ENCODE results near the gene CD38. TPM values are rescaled to one million over a fixed set of nuclear protein-coding genes. Genes with fewer than 3 reads are reported as not detected.

The CD38 gene
- total RNA-seq, 2 experiments from 2014 or later = 40.3 to 42.1 TPM

DNA sequence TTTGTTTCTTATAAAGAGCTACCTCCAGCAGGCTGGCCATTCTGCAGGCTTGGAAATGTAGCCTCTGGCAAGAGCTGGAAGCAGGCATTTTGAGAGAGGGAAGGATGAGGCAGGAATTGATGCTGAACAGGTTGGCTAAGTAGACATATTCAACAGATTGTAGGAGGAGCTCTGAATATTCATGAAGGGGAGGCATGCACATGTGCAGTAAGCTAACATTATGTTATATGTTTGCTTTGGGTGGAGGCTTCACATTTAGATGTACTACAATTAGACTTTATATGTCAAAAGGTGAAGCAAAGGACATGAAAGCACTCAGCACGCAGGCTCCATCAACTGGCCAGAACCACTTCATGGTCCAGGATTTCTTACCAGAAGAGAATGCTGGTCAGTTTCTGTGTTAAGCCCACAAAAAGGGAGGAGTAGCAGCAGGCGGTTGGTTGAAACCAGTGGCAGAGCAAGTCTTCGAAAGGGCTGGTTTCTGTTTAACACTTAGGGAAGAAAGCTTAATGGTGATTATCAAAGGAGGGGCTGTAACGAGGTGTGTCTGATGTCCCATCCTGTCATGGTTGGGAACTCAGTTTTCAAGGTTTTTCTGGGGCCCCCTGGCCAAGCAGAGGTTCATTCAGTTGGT, 105.6 kb downstream of the CD38 start:
- H3K4me3 Mint-ChIP-seq = no peak overlapping the region
- no peak overlapping the region for H3K27ac Mint-ChIP-seq
- H3K27me3 Mint-ChIP-seq = no peaks in the 10 kb centered on the region
- H3K4me1 Mint-ChIP-seq = no peaks in the 10 kb centered on the region
- DNase-seq = no peak
- H3K36me3 Mint-ChIP-seq = no peaks in the 10 kb centered on the region
- no peaks in the 10 kb centered on the region for H3K9me3 Mint-ChIP-seq

DNA sequence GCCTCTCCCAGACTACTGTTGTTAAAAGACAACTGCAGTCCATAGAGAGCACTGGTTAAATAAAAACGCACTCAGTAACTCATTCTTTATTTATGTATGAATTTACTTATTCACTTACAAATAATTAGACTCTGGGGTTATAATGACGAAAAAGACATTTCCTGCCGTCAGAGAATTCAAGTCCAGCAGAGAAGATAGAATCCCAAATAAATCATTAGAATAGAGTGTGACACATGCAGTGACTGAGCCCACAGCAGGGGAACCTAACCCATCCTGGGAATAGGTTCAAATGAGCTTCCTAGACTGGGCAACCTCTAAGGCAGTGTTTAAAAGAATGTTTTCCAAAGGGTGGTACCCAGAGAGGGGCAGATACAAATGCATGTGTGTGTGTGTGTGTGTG, 106.5 kb downstream of the CD38 start:
- Mint-ChIP-seq H3K27me3 (no peaks in the 10 kb centered on the region), H3K4me1 (no peaks in the 10 kb centered on the region), H3K4me3 (no peak overlapping the region), H3K27ac (no peak overlapping the region), H3K36me3 (no peaks in the 10 kb centered on the region), H3K9me3 (no peaks in the 10 kb centered on the region)
- DNase-seq = no peak

DNA sequence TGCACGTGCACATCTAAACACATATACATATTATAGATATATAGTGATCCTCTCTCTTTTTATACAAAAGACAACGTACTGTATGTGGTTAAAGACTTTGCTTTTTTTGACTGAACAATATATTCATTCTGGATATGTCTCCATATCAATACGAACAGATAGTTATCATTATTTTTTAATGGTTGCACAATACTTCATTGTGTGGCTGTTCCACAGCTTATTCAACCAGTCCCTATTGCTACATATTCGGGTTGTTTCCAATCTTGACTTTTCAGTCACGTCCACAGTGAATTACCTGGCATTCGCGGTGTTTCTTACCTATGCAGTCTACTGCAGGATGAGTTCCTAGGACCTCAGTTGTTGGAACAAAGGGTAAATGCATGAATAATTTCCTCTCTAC, 107.3 kb downstream of the CD38 start:
- Mint-ChIP-seq H3K4me1 (no peaks in the 10 kb centered on the region), H3K27ac (no peak overlapping the region), H3K27me3 (no peaks in the 10 kb centered on the region), H3K9me3 (no peaks in the 10 kb centered on the region), H3K4me3 (no peak overlapping the region), H3K36me3 (no peaks in the 10 kb centered on the region)
- no peak for DNase-seq

DNA sequence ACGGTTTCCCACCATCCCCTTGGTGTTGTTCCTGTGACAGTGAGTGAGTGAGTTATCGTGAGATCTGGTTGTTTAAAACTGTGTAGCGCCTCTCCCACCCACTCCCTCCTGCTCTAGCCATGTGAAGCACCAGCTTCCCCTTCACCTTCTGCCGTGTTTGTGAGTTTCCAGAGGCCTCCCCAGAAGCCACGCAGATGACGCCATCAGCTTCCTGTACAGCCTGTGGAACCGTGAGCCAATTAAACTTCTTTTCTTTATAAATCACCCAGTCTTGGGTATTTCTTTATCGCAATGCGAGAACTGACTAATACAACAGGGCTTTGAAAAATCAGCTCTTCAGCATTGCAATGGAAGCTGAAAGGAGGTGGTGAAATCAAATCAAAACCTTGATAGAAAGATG, 110.4 kb downstream of the CD38 start:
- H3K4me1 Mint-ChIP-seq = peaks cover 8% of the 10 kb centered on the region
- no peaks in the 10 kb centered on the region for H3K36me3 Mint-ChIP-seq
- no peaks in the 10 kb centered on the region for H3K9me3 Mint-ChIP-seq
- no peak for DNase-seq
- H3K27me3 Mint-ChIP-seq = no peaks in the 10 kb centered on the region
- no peak overlapping the region for H3K27ac Mint-ChIP-seq
- H3K4me3 Mint-ChIP-seq = no peak overlapping the region

DNA sequence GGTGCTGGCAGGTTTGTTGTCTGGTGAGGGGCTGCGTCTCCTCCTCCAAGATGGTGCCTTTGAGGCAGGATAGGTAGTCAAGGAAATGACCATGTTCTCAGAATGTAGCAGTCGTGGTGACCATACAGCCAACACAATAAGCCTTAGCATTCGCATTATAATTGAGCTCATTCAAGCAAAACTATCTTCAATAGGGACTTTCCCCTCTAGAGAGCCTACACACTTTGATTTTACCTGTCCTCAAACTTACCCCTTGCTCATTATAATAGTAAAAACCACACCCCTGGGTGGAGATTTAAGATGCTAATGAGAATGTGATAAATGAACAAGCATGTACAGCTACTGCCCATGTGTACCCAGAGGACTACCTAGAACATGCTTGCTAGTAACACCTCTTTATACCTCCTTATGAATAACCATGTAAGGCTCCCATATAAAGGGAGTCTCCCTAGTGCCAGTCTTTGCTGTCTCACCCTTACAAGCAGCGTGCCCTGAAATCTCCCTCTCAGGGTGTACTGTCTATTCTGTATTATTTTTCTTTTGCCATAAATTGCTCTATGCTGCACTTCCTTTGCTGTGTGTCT, 112.2 kb downstream of the CD38 start:
- H3K27me3 Mint-ChIP-seq = no peaks in the 10 kb centered on the region
- H3K4me3 Mint-ChIP-seq = no peak overlapping the region
- H3K4me1 Mint-ChIP-seq = peaks cover 10% of the 10 kb centered on the region

DNA sequence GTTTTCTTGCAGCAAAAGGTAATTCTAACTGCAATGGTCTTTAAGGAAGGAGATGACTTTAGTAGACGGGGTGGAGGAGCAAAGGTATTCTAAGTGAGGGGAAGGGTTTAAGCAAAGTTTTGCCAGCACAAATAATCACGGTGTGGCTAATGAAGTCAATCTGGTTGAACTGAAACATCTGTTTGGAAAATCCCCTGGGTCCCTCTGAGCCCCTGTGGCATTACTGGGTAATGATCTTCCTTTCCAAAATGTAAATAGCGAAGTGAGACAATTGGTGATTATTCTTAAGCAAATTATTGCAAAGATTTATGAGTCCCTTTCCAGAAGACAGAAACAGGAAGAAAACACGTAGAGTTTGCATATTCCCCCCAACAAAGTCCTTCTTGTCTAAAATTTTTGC, 113.2 kb downstream of the CD38 start:
- Mint-ChIP-seq H3K27me3 (peaks cover 7% of the 10 kb centered on the region), H3K9me3 (no peaks in the 10 kb centered on the region), H3K27ac (no peak overlapping the region), H3K36me3 (no peaks in the 10 kb centered on the region), H3K4me3 (no peak overlapping the region), H3K4me1 (peaks cover 10% of the 10 kb centered on the region)
- DNase-seq = no peak

More for the DNA sequence above, 112.2 kb downstream of the CD38 start:
- Mint-ChIP-seq H3K27ac (no peak overlapping the region), H3K36me3 (no peaks in the 10 kb centered on the region), H3K9me3 (no peaks in the 10 kb centered on the region)
- DNase-seq = no peak

DNA sequence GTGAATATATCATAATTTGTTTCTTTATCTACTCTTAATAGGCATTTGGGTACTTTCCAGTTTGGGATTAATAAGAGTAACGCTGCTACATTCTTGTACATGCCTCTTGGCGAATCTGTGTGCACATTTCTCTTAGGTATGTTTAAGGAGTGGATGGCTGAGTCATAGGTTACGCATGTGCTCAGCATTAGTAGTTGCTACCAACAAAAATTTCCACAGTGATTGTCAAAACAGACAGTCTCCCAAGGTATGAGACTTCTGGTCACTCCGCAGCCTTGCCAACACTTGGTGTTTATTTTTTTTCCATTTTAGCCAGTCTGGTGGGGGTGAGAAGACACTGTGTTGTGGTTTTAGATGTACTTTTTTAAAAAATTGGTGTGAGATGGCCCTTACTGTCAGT, 115.8 kb downstream of the CD38 start:
- no peaks in the 10 kb centered on the region for H3K9me3 Mint-ChIP-seq
- DNase-seq = no peak
- no peaks in the 10 kb centered on the region for H3K36me3 Mint-ChIP-seq
- no peak overlapping the region for H3K27ac Mint-ChIP-seq
- H3K4me3 Mint-ChIP-seq = no peak overlapping the region
- peaks cover 10% of the 10 kb centered on the region for H3K4me1 Mint-ChIP-seq
- H3K27me3 Mint-ChIP-seq = peaks cover 12% of the 10 kb centered on the region

DNA sequence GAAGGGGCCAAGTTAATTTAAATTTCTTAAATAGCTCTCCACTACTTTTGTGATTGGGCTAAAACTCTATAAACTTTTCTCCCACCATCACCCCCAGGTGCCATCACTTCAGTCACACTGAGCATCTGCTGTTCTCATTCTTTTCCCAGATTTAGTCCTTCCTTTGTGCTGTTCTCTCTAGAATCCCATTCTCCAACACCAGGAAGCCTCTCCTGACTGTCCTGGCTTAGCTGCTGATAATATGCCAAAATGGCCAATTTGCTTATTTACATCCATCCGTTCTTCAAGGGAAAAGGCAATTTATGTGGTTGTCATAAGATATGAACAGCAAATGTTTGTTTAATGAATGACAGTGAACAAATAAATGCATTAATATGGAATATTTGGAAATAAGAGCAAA, 116.3 kb downstream of the CD38 start:
- H3K27ac Mint-ChIP-seq = no peak overlapping the region
- H3K36me3 Mint-ChIP-seq = no peaks in the 10 kb centered on the region
- no peaks in the 10 kb centered on the region for H3K9me3 Mint-ChIP-seq
- H3K4me3 Mint-ChIP-seq = no peak overlapping the region
- H3K27me3 Mint-ChIP-seq = peaks cover 16% of the 10 kb centered on the region
- DNase-seq = no peak
- peaks cover 10% of the 10 kb centered on the region for H3K4me1 Mint-ChIP-seq

DNA sequence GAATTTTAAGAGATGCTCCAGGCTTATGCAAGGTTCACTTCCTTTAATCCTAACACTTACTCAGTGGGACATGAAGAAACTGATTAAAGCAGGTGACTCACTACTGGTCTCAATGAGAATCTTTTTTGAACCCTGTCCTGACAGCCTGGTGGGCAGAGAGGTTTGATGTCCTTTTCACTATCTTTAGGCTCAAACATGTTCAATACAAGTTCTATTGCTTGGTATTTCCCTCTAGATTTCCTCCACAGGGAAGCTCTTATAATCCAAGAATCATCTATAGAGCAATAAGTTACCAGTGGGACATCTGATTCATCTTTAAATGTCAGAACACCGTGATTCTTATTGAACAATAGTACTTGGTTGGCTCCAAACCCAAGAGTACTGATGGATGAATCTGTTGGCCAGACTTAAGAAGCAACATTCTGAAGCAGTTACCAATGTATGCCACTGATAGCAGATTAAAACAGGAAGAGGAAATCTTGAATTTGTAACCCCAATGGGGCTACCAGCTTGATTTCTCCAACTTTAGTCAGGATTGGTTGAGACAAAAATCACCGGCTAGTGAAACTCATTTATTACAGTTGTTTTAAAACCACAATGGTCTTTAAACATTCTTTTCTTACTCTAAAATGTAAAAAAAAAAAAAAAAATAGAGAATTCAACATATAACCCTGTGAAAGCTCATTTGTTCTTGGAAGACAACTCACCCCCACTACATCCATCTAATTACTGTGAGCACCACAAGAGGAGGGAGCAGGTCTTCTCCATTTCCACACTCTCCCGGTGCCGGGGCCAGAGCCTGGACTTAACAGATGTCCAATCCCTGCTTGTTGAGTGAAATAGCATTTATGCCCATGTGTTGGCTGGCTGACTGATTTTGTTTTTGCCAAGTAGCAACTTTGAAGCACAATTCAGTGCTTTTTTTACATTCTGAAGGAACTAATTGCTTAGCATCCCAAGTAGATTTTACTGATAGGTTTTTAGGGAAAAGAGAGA, 117.1 kb downstream of the CD38 start:
- Mint-ChIP-seq H3K9me3 (no peaks in the 10 kb centered on the region), H3K27ac (no peak overlapping the region), H3K36me3 (no peaks in the 10 kb centered on the region), H3K4me3 (no peak overlapping the region), H3K27me3 (peaks cover 21% of the 10 kb centered on the region), H3K4me1 (peaks cover 10% of the 10 kb centered on the region)
- no peak for DNase-seq

DNA sequence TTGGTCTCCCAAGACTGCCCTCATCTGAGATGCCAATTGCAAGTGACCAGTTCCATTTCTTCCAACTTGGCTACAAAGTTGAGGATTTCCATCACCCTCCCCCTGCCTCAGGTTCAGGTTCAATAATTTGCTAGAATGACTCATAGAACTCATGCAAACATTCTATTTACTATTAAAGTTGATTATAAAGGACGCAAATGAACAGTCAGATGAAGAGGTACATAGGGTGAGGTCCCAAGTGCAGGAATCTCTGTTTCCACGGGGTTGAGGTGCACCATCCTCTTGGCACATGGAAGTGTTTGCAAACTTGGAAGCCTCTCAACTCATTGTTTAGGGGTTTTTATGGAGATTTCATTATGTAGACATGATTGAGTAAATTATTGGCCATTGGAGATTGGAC, 119.4 kb downstream of the CD38 start:
- Mint-ChIP-seq H3K4me3 (no peak overlapping the region), H3K4me1 (peaks cover 2% of the 10 kb centered on the region), H3K9me3 (no peaks in the 10 kb centered on the region), H3K27ac (no peak overlapping the region), H3K36me3 (no peaks in the 10 kb centered on the region), H3K27me3 (peaks cover 33% of the 10 kb centered on the region)
- no peak for DNase-seq

DNA sequence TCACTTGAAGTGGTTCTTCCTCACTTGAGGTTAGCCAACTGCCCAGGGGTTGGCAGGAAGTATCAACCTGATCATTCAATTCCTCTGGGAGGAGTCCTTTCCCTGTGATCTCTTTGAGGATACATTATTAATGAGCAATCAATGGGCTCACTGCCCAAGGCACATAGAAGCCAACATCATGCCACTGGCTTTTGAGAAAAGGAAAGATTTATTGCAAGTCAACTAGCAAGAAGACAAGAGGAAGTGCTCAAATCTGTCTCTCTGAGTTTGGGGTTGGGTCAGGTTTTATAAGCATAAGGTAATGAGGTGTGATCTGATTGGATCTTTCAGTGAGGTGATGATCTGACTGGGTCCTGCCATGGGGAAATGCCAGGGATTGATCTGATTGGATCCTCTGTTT, 120.8 kb downstream of the CD38 start:
- no peaks in the 10 kb centered on the region for H3K9me3 Mint-ChIP-seq
- H3K27me3 Mint-ChIP-seq = peaks cover 37% of the 10 kb centered on the region
- peaks cover under 1% of the 10 kb centered on the region for H3K4me1 Mint-ChIP-seq
- no peak overlapping the region for H3K27ac Mint-ChIP-seq
- H3K4me3 Mint-ChIP-seq = no peak overlapping the region
- no peaks in the 10 kb centered on the region for H3K36me3 Mint-ChIP-seq
- DNase-seq = no peak

DNA sequence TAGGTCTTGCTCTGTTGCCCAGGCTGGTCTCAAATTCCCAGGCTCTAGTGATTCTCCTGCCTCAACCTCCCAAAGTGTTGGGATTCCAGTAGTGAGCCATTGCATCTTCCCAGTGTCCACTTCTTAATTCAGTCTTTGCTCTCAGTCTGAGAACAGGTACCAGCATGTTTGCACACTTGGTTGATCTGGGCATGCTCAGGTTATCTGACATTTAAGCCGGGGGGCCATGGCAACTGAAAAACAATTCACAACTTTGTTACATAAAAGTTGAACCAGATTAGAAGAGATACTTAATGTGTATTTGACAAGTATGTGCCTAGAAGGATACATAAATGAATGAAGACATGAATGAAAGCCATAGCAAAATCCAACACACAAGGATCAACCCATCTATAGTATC, 121.4 kb downstream of the CD38 start:
- H3K4me1 Mint-ChIP-seq = no peaks in the 10 kb centered on the region
- H3K4me3 Mint-ChIP-seq = no peak overlapping the region
- no peak for DNase-seq
- peaks cover 42% of the 10 kb centered on the region for H3K27me3 Mint-ChIP-seq
- H3K27ac Mint-ChIP-seq = no peak overlapping the region
- no peaks in the 10 kb centered on the region for H3K36me3 Mint-ChIP-seq
- H3K9me3 Mint-ChIP-seq = no peaks in the 10 kb centered on the region

DNA sequence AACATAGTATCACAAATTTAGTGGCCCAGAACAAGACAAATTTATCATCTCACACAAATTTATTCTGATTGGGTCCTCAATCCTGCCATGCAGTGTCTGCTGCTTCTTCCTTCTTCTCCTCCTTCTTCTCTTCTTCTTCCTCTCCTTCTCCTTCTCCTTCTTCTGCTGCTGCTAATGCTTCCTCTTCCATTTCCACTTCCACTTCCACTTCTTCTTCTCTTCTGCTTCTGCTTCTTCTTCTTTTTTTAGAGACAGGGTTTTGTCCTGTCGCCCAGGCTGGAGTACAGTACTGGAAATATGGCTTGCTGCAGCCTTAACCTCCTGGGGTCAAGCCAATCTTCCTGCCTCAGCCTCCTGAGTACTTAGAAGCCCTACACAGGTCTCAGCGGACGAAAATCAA, 122.9 kb downstream of the CD38 start:
- no peak overlapping the region for H3K27ac Mint-ChIP-seq
- peaks cover 46% of the 10 kb centered on the region for H3K27me3 Mint-ChIP-seq
- H3K4me1 Mint-ChIP-seq = no peaks in the 10 kb centered on the region
- DNase-seq = no peak
- no peaks in the 10 kb centered on the region for H3K9me3 Mint-ChIP-seq
- H3K4me3 Mint-ChIP-seq = no peak overlapping the region
- no peaks in the 10 kb centered on the region for H3K36me3 Mint-ChIP-seq

DNA sequence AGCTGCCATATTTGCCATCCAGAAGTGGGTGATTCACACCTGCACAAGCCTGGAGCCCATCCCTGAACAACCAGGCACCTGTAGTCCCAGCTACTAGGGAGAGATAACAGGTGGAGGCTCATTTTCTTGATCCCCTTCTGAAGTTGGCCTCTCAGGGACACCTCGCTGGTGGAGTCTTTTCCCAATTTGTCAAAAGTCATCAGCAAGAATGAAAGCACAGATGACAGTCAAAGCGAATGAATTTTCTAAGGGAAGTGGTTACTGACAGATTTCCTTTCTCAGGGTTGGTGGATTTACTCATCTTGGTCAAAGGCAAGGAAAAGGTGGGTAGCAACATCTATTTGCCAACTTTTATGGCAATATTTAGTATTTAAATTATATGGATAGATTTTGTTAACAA, 123.9 kb downstream of the CD38 start:
- Mint-ChIP-seq H3K27ac (no peak overlapping the region), H3K36me3 (no peaks in the 10 kb centered on the region), H3K27me3 (peaks cover 43% of the 10 kb centered on the region), H3K4me1 (no peaks in the 10 kb centered on the region), H3K4me3 (no peak overlapping the region), H3K9me3 (no peaks in the 10 kb centered on the region)
- no peak for DNase-seq

DNA sequence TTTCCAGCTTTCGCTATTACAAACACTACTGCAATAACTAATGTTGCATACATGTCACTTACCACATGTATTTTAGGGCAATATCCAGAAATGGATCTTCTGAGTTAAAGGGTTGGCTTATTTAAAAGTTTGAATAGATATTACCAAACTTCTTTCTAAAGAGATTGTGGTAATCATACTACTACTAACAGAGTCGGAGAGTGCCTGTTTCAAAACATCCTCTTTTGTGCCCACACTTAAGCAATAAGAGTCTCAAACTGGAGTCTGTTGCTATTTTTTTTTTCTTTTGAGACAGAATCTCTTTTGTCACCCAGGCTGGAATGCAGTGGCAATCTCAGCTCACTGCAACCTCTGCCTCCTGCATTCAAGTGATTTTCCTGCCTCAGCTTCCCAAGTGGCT, 124.6 kb downstream of the CD38 start:
- Mint-ChIP-seq H3K4me3 (no peak overlapping the region), H3K27ac (no peak overlapping the region), H3K27me3 (peaks cover 43% of the 10 kb centered on the region), H3K9me3 (no peaks in the 10 kb centered on the region), H3K4me1 (no peaks in the 10 kb centered on the region), H3K36me3 (no peaks in the 10 kb centered on the region)
- no peak for DNase-seq

Measured in activated naive CD8-positive, alpha-beta T cell treated with anti-CD3 and anti-CD28 coated beads for 36 hours (primary cell).